GM12874 (cell line): Measurements from ENCODE around the gene PTPRA.

Experiments used
- CTCF ChIP-seq: IDR thresholded peaks from 2 replicates; pipeline ENCODE4 v1.5.1; 2011; ENCODE audit warnings: low read depth, mild to moderate bottlenecking, control low read depth, low read length, moderate library complexity; ENCODE audit not compliant: insufficient read depth

PTPRA gene

DNA sequence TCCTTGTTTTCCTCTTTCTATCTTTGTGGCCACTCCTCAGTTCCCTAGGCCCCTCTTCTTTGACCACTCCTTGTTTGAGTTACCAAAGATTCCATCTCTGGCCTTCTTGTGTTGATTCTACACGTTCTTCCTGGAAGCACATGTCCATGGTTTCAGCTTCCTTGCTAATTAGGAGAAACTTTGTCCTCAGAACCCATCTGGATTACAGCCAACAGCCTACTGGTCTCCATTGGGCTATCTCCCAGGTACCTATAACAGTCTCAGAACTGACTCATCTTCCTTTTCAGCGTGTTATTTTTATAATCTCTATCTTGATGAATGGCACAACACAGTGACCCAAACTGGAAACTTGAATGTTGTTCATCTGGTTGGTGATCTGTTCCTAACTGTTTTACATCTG lies 17.5 kb downstream of the PTPRA start:
- no peak for TF ChIP-seq CTCF

DNA sequence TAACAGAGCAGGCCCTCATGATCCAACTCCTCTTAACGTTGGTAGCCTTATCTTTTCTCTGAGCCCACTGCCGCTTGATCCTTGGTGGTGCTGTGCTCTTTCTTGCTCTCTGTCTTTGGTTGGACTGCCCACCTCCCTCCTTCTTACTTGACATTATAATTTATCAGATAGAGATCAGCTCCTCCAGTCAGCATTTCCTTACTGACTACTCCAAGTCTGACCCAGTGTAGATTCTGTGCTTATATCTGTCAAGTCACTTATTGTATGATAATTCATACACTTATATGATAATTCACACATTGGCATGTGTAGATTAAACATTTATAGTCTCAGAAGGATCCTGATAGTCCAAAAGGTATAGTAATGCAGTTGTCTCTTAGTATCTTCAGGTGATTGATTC lies 18.1 kb downstream of the PTPRA start:
- no peak for TF ChIP-seq CTCF

- TF ChIP-seq CTCF, result no peak
These were observed 19.1 kb downstream of the PTPRA start for GRCh38 chr20:2892376-2892775.

DNA sequence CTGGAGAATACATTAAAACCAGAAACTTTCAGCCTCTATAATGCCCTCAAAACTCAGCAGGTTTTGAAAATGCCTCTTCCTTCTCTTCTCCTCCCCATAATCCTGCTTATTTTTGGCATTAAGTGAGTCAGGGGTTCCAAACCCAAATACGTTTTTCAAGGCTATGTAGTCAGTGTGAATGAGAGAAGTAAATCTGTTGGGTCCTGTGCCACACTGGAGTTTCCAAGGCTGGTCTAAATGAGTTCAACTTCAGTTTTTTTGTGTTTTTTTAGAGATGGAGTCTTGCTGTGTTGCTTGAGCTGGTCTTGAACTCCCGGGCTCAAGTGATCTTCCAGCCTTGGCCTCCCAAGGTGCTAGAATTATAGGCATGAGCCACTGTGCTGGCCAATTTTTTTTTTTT lies 20.9 kb downstream of the PTPRA start:
- TF ChIP-seq CTCF, result no peak

DNA sequence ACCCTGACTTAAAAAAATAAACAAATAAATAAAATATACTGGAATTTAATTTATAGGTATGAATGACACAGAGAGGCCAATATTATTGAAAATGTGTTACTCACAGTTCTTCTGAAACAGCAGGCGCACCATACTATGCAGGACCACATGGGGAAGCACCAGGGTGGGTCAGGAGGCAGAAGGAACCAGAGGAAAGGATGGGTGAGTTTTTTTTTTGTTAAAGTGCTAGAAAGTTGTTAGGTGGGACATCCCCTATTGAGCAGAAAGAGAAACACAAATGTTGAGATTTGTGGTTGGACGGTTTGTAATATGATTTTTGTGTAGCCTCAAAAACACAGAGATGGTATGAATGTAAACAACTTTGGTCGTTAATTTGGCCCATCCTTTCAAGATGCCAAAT lies 26.0 kb downstream of the PTPRA start:
- no peak for TF ChIP-seq CTCF

DNA sequence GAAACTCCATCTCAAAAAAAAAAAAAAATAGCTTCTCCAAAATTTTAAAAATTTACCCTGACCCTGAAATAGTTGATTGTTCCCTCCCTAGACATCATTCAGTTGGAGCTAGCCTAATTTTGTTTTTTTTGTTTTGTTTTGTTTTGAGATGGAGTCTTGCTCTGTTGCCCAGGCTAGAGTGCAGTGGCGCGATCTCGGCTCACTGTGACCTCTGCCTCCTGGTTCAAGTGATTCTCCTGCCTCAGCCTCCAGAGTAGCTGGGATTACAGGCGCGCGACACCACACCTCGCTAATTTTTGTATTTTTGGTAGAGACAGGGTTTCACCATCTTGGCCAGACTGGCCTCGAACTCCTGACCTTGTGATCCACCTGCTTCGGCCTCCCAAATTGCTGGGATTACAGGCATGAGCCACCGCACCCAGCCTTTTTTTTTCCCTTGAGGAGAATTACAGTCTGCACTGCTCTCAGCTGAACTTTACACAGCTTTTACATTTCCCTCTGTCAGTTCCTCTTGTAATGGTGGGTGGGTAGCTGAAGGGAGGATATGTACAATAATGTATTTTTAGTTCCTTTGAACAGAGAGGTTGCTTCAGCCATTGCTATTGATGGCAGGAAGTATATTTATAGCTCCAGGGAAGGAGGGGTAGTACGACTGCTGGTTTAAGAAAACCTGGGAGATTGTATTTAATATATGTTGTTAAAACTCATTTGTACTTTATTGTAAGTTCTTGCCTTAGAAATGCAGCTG lies 27.7 kb downstream of the PTPRA start:
- TF ChIP-seq CTCF, result no peak

GRCh38 chr20:2902291-2902690 lies 29.0 kb downstream of the PTPRA start:
- TF ChIP-seq CTCF, result no peak
